Amygdala (tissue), 56 donors: ENCODE results near the gene REXO1.
"Not testable (repeated sequence)": the region's sequence is repeated elsewhere in the genome, so short reads cannot be mapped to it uniquely, and the experiment has no call there.

Experiments
- DNase-seq, 56 donors: peaks; one replicate each; lab custom pipeline; 2025; lab: John Stamatoyannopoulos, UW

Gene REXO1

GRCh38 chr19:1805401-1806183 is 42.7 kb downstream of the REXO1 start:
- DNase-seq, result no peak

DNA sequence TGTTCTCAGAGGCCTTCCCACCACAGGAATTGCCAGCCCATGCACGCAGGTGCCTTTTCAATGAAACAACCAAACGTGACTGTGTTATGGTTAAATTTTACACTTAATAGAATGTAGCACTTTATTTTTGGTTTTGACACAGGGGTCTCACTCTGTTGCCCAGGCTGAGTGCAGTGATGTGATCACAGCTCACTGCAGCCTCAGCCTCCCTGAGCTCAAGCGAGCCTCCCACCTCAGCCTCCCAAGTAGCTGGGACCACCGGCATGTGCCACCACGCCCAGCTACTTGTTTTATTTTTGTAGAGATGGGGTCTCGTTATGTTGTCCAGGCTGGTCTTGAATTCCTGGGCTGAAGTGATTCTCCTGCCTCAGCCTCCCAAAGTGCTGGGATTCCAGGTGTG is 43.4 kb downstream of the REXO1 start:
- DNase-seq, result no peak

- DNase-seq, result no peak
Observed at GRCh38 chr19:1799695-1800342, 48.5 kb downstream of the REXO1 start.

DNA sequence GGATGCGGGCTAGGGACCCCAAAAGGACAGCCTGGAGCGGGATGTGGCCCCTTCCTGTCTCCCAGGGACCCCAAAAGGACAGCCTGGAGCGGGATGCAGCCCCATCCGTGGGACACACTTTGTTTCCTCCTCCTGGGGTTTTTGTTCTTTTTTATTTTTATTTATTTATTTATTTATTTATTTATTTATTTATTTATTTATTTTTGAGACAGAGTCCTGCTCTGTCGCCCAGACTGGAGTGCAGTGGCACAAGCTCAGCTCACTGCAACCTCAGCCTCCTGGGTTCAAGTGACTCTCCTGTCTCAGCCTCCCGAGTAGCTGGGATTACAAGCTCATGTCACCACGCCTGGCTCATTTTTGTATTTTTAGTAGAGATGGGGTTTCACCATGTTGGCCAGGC is 51.0 kb downstream of the REXO1 start:
- not testable (repeated sequence) for DNase-seq

- no peak for DNase-seq
Observed at GRCh38 chr19:1796395-1797142, 51.7 kb downstream of the REXO1 start.

GRCh38 chr19:1794424-1795172 is 53.7 kb downstream of the REXO1 start:
- DNase-seq, result no peak

GRCh38 chr19:1791879-1792278 is 56.4 kb downstream of the REXO1 start:
- DNase-seq, result no peak

- DNase-seq, result no peak
Observed at GRCh38 chr19:1790054-1790792, 58.1 kb downstream of the REXO1 start.

- DNase-seq, result no peak
Observed at GRCh38 chr19:1789261-1790041, 58.8 kb downstream of the REXO1 start.

DNA sequence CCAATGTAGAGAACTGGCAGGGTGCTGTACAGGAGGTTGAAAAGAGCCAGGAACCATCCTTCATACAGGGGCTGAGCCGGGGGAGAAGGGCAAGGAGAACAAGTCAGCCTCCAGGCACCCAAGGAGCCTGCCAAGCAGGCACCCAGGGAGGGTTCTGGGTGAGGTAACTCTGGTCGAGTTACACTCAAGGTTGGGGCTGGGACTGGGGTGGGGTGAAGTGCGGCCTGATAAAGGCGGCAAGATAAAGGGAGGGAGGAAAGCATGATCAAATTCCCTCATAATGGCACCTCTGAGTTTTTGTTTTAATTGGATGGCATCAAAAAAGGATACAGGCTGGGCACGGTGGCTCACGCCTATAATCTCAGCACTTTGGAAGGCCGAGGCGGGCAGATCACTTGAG is 61.2 kb downstream of the REXO1 start:
- DNase-seq, result no peak

- no peak for DNase-seq
Observed at GRCh38 chr19:1786668-1787067, 61.6 kb downstream of the REXO1 start.

DNA sequence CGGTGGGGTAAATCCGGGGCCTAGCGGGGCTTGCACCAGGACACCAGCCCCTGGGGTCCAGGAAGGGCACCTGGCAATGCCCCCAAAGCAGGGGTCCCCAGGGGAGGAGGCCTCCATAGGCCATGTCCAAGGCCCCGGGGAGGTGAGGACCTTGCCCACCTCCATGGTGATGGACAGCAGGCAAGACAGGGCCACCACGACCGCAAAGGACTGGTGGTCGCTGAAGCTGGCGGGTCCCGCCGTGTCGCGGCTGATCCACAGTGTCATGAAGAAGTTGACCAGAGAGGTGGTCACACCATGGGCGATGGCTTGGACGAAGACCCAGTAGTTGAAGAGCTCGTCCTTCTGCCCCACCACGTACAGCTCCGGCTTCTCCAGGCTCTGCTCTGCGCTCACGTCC is 63.0 kb downstream of the REXO1 start:
- no peak for DNase-seq

DNA sequence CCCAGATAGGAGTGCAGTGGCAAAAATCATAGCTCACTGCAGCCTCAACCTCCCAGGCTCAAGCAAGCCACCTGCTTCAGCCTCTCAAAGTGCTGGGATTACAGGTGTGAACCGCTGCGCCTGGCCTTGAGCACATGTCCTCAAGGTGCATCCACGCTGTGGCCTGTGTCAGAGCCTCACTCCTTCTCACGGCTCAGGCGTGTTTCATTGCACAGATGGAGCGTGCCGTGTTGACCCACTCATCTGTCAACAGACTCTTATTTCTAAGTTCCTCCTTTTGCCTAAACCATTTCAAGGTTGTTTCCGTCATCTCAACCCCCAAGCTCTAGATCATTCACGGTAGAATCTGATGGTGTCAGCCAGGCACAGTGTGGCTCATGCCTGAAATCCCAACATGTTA is 64.4 kb downstream of the REXO1 start:
- DNase-seq, result no peak

GRCh38 chr19:1783354-1783753 is 64.9 kb downstream of the REXO1 start:
- DNase-seq, result no peak

DNA sequence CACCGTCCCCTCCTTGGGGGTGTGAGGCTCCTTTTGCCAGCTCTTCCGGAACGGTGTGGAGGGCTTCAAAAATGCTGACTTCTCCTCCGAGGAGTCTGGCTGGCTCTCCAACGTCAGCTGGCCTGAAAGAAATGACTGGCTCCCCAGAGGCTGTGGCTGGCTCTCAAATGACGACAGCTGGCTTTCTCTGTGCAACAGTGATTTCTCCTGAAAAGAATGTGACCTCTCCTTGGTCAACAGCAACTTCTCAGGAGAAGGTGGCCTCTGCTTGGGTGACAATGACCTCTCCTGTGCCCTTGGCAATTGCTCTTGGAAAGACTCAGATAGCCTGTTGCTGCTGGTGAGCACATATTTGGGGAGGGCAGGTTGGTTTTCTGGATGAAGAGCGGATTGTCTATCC is 65.8 kb downstream of the REXO1 start:
- no peak for DNase-seq

- DNase-seq, result no peak
Observed at GRCh38 chr19:1780272-1780958, 67.9 kb downstream of the REXO1 start.

GRCh38 chr19:1779574-1779973 is 68.7 kb downstream of the REXO1 start:
- no peak for DNase-seq

DNA sequence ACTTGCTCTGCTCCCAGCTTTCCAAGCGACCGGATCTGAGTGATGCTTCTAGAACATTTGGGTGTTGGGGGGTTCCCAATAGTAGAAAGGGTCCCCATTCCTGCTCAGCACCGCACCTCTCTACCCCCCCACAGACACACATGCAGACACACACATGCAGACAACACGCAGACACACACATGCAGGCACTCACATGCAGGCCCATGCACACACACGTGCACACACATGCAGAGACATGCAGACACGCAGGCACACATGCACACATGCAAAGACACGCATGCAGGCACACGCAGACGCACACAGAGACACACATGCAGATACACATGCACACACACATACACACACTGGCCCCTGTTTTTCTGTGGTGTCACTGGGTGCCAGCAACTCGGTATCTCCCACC is 71.1 kb downstream of the REXO1 start:
- no peak for DNase-seq
